Activated CD4-positive, alpha-beta T cell treated with anti-CD3 and anti-CD28 coated beads for 36 hours (primary cell): ENCODE results near the gene ADCY2. TPM values are rescaled to one million over a fixed set of nuclear protein-coding genes. Genes with fewer than 3 reads are reported as not detected.
A peak's percentile ranks its signal among the peaks of the same experiment; 100 is the strongest.

Experiments used
- ATAC-seq: fragments of 200-7000 bp; cut with Tn5 transposase; one replicate; pipeline ENCODE4 v1.10.0; 2021; ENCODE audit warnings: mild to moderate bottlenecking, moderate library complexity
- CTCF ChIA-PET: fragments of 350-600 bp; sonication (Branson Sonifier 250); formaldehyde crosslinking; loops from one replicate; lab custom pipeline; 2021; ENCODE audit warnings: antibody characterized with exemption; lab: Charles Lee
- POLR2A ChIA-PET: fragments of 350-600 bp; sonication (Branson Sonifier 250); formaldehyde crosslinking; loops from one replicate; lab custom pipeline; 2021; ENCODE audit warnings: antibody characterized with exemption, inconsistent platforms; lab: Charles Lee
- DNase-seq: peaks from one replicate; pipeline ENCODE4 v3.0.0-alpha.2; 2020
- H3K27ac Mint-ChIP-seq: one replicate; pipeline ENCODE4 v1.8.0; 2021; ENCODE audit warnings: mixed read lengths
- H3K27me3 Mint-ChIP-seq: one replicate; pipeline ENCODE4 v1.8.0; 2021; ENCODE audit warnings: mixed read lengths
- H3K36me3 Mint-ChIP-seq: one replicate; pipeline ENCODE4 v1.8.0; 2021; ENCODE audit warnings: low read depth, mixed read lengths
- H3K4me1 Mint-ChIP-seq: one replicate; pipeline ENCODE4 v1.8.0; 2021; ENCODE audit warnings: mixed read lengths
- H3K4me3 Mint-ChIP-seq: one replicate; pipeline ENCODE4 v1.8.0; 2021; ENCODE audit warnings: mild to moderate bottlenecking, moderate library complexity, mixed read lengths
- H3K9me3 Mint-ChIP-seq: one replicate; pipeline ENCODE4 v1.8.0; 2021; ENCODE audit warnings: low read depth, mixed read lengths
- intact Hi-C, 2 experiments: fragments of 100-400 bp; cut with DNase I in 1 of 2; cut with micrococcal nuclease in 1 of 2; formaldehyde crosslinking; loops; one replicate each; pipeline versions ENCODE4 v1.14.2 to v1.15.1; 2022 to 2024; cut with DNase I, micrococcal nuclease
- total RNA-seq, 2 experiments: library from RNA; stranded (reverse); gene quantifications; one replicate each; pipeline ENCODE4 v1.2.3, GENCODE V29; 2021

The ADCY2 gene
- total RNA-seq, 2 experiments from 2014 or later, result not detected

GRCh38 chr5:7577381-7577780 lies 181.4 kb downstream of the ADCY2 start:
- no peaks in the 10 kb centered on the region for H3K4me1 Mint-ChIP-seq
- no peak for ATAC-seq
- H3K36me3 Mint-ChIP-seq, result no peaks in the 10 kb centered on the region
- ChIA-PET POLR2A (no interaction called here), CTCF (interaction anchor here (0.6 kb wide), 1 partner anchor 34 kb away, joined by 3 read pairs; no protein-coding TSS in a partner anchor)
- H3K9me3 Mint-ChIP-seq, result no peaks in the 10 kb centered on the region
- DNase-seq, result no peak
- intact Hi-C loops, result loop anchor here in 1 of 2 experiments (2.0 kb wide), 1 partner anchor 15 kb away; no protein-coding TSS in a partner anchor
- H3K27me3 Mint-ChIP-seq, result peaks cover 2% of the 10 kb centered on the region
- no peak overlapping the region for H3K4me3 Mint-ChIP-seq
- H3K27ac Mint-ChIP-seq, result no peak overlapping the region

GRCh38 chr5:7578071-7578470 lies 182.1 kb downstream of the ADCY2 start:
- H3K9me3 Mint-ChIP-seq, result no peaks in the 10 kb centered on the region
- no peak overlapping the region for H3K27ac Mint-ChIP-seq
- ATAC-seq, result no peak
- intact Hi-C loops, result no loop called here
- H3K4me1 Mint-ChIP-seq, result no peaks in the 10 kb centered on the region
- no peak for DNase-seq
- H3K27me3 Mint-ChIP-seq, result peaks cover 2% of the 10 kb centered on the region
- CTCF ChIA-PET, result interaction anchor here (0.6 kb wide), 1 partner anchor 34 kb away, joined by 3 read pairs; no protein-coding TSS in a partner anchor
- H3K4me3 Mint-ChIP-seq, result no peak overlapping the region
- POLR2A ChIA-PET, result no interaction called here
- no peaks in the 10 kb centered on the region for H3K36me3 Mint-ChIP-seq

- ChIA-PET CTCF (no interaction called here), POLR2A (no interaction called here)
- no peak for ATAC-seq
- Mint-ChIP-seq H3K27me3 (no peaks in the 10 kb centered on the region), H3K27ac (no peak overlapping the region), H3K4me1 (no peaks in the 10 kb centered on the region), H3K9me3 (no peaks in the 10 kb centered on the region), H3K4me3 (no peak overlapping the region), H3K36me3 (no peaks in the 10 kb centered on the region)
- intact Hi-C loops, result no loop called here
- DNase-seq, result no peak
Observed at GRCh38 chr5:7584749-7585148, 188.8 kb downstream of the ADCY2 start.

- H3K36me3 Mint-ChIP-seq, result no peaks in the 10 kb centered on the region
- no peaks in the 10 kb centered on the region for H3K4me1 Mint-ChIP-seq
- no peaks in the 10 kb centered on the region for H3K9me3 Mint-ChIP-seq
- no peaks in the 10 kb centered on the region for H3K27me3 Mint-ChIP-seq
- H3K27ac Mint-ChIP-seq, result no peak overlapping the region
- H3K4me3 Mint-ChIP-seq, result no peak overlapping the region
- ChIA-PET POLR2A (no interaction called here), CTCF (no interaction called here)
- intact Hi-C loops, result no loop called here
- ATAC-seq (no peak), DNase-seq (no peak)
Observed at GRCh38 chr5:7585807-7586206, 189.9 kb downstream of the ADCY2 start.

- Mint-ChIP-seq H3K4me1 (no peaks in the 10 kb centered on the region), H3K4me3 (no peak overlapping the region), H3K27ac (no peak overlapping the region), H3K36me3 (no peaks in the 10 kb centered on the region), H3K9me3 (no peaks in the 10 kb centered on the region), H3K27me3 (no peaks in the 10 kb centered on the region)
- DNase-seq, result no peak
- ChIA-PET POLR2A (no interaction called here), CTCF (no interaction called here)
- intact Hi-C loops, result no loop called here
- no peak for ATAC-seq
Observed at GRCh38 chr5:7586480-7586879, 190.5 kb downstream of the ADCY2 start.

GRCh38 chr5:7589800-7590199 lies 193.9 kb downstream of the ADCY2 start:
- Mint-ChIP-seq H3K4me3 (no peak overlapping the region), H3K27me3 (no peaks in the 10 kb centered on the region), H3K9me3 (no peaks in the 10 kb centered on the region), H3K27ac (no peak overlapping the region), H3K4me1 (no peaks in the 10 kb centered on the region), H3K36me3 (no peaks in the 10 kb centered on the region)
- intact Hi-C loops, result loop anchor here in 1 of 2 experiments (5.0 kb wide), 1 partner anchor 822 kb away; no protein-coding TSS in a partner anchor
- ChIA-PET POLR2A (no interaction called here), CTCF (no interaction called here)
- no peak for ATAC-seq
- no peak for DNase-seq

- H3K27me3 Mint-ChIP-seq, result no peaks in the 10 kb centered on the region
- H3K36me3 Mint-ChIP-seq, result no peaks in the 10 kb centered on the region
- ChIA-PET CTCF (no interaction called here), POLR2A (no interaction called here)
- H3K4me1 Mint-ChIP-seq, result no peaks in the 10 kb centered on the region
- H3K4me3 Mint-ChIP-seq, result no peak overlapping the region
- H3K27ac Mint-ChIP-seq, result no peak overlapping the region
- no peaks in the 10 kb centered on the region for H3K9me3 Mint-ChIP-seq
- ATAC-seq (no peak), DNase-seq (peak; percentile 23)
- intact Hi-C loops, result loop anchor here in 1 of 2 experiments (5.0 kb wide), 1 partner anchor 826 kb away; no protein-coding TSS in a partner anchor
Observed at GRCh38 chr5:7592910-7593309, 197.0 kb downstream of the ADCY2 start.

- Mint-ChIP-seq H3K27me3 (no peaks in the 10 kb centered on the region), H3K27ac (no peak overlapping the region), H3K36me3 (no peaks in the 10 kb centered on the region), H3K9me3 (no peaks in the 10 kb centered on the region), H3K4me3 (no peak overlapping the region), H3K4me1 (no peaks in the 10 kb centered on the region)
- CTCF ChIA-PET, result no interaction called here
- POLR2A ChIA-PET, result no interaction called here
- intact Hi-C loops, result no loop called here
- DNase-seq (no peak), ATAC-seq (no peak)
Observed at GRCh38 chr5:7597059-7597642, 201.2 kb downstream of the ADCY2 start.

GRCh38 chr5:7606840-7607465 lies 211.0 kb downstream of the ADCY2 start:
- no peaks in the 10 kb centered on the region for H3K4me1 Mint-ChIP-seq
- H3K36me3 Mint-ChIP-seq, result no peaks in the 10 kb centered on the region
- intact Hi-C loops, result no loop called here
- H3K4me3 Mint-ChIP-seq, result no peak overlapping the region
- CTCF ChIA-PET, result no interaction called here
- POLR2A ChIA-PET, result no interaction called here
- DNase-seq (no peak), ATAC-seq (no peak)
- H3K9me3 Mint-ChIP-seq, result no peaks in the 10 kb centered on the region
- peaks cover 6% of the 10 kb centered on the region for H3K27me3 Mint-ChIP-seq
- no peak overlapping the region for H3K27ac Mint-ChIP-seq

- Mint-ChIP-seq H3K4me1 (no peaks in the 10 kb centered on the region), H3K27ac (no peak overlapping the region), H3K9me3 (no peaks in the 10 kb centered on the region), H3K27me3 (peaks cover 6% of the 10 kb centered on the region), H3K36me3 (no peaks in the 10 kb centered on the region), H3K4me3 (no peak overlapping the region)
- CTCF ChIA-PET, result no interaction called here
- intact Hi-C loops, result no loop called here
- ATAC-seq, result no peak
- POLR2A ChIA-PET, result no interaction called here
- DNase-seq, result no peak
Observed at GRCh38 chr5:7608772-7609171, 212.8 kb downstream of the ADCY2 start.

- Mint-ChIP-seq H3K36me3 (no peaks in the 10 kb centered on the region), H3K27me3 (peaks cover 6% of the 10 kb centered on the region), H3K4me3 (no peak overlapping the region), H3K27ac (no peak overlapping the region), H3K9me3 (no peaks in the 10 kb centered on the region), H3K4me1 (no peaks in the 10 kb centered on the region)
- ChIA-PET CTCF (no interaction called here), POLR2A (no interaction called here)
- no peak for DNase-seq
- intact Hi-C loops, result no loop called here
- no peak for ATAC-seq
Observed at GRCh38 chr5:7609726-7610125, 213.8 kb downstream of the ADCY2 start.

- H3K27ac Mint-ChIP-seq, result no peak overlapping the region
- no peak overlapping the region for H3K4me3 Mint-ChIP-seq
- POLR2A ChIA-PET, result no interaction called here
- DNase-seq (no peak), ATAC-seq (no peak)
- intact Hi-C loops, result no loop called here
- H3K9me3 Mint-ChIP-seq, result no peaks in the 10 kb centered on the region
- H3K36me3 Mint-ChIP-seq, result no peaks in the 10 kb centered on the region
- H3K4me1 Mint-ChIP-seq, result no peaks in the 10 kb centered on the region
- CTCF ChIA-PET, result no interaction called here
- peaks cover 6% of the 10 kb centered on the region for H3K27me3 Mint-ChIP-seq
Observed at GRCh38 chr5:7610531-7611177, 214.7 kb downstream of the ADCY2 start.
